Tibial nerve (tissue), 4 donors: ENCODE data around the gene CDK5RAP1. TPM values are rescaled to one million over a fixed set of nuclear protein-coding genes. Genes with fewer than 3 reads are reported as not detected.

ENCODE experiments used
- DNase-seq, 2 donors: peaks; one replicate each; pipeline ENCODE4 v3.0.0-alpha.2; 2019; ENCODE audit warnings: low spot score in 2 of 2
- H3K27ac ChIP-seq, 4 donors: fragments of 200-600 bp; sonication (generic) in 3 of 4; one replicate each; pipeline ENCODE4 v1.5.1; 2017 to 2019; ENCODE audit warnings: mild to moderate bottlenecking in 1 of 4
- H3K27me3 ChIP-seq, 2 donors: fragments of 200-600 bp; sonication (generic) in 1 of 2; one replicate each; pipeline versions ENCODE4 v1.5.1 to v1.6.0; 2017 to 2019
- H3K36me3 ChIP-seq, 3 donors: fragments of 200-600 bp; sonication (generic); one replicate each; pipeline ENCODE4 v1.5.1; 2018 to 2019
- H3K4me1 ChIP-seq, 4 donors: fragments of 200-600 bp; sonication (generic) in 3 of 4; one replicate each; pipeline ENCODE4 v1.5.1; 2017 to 2019
- H3K4me3 ChIP-seq, 4 donors: fragments of 200-600 bp; sonication (generic) in 3 of 4; one replicate each; pipeline ENCODE4 v1.5.1; 2017 to 2019; ENCODE audit warnings: mild to moderate bottlenecking in 1 of 4, moderate library complexity in 1 of 4
- H3K9me3 ChIP-seq, 4 donors: fragments of 200-600 bp; sonication (generic) in 3 of 4; one replicate each; pipeline ENCODE4 v1.5.1; 2017 to 2019
- CTCF ChIP-seq, 5 experiments: fragments of 200-600 bp in 3 of 5; fragments of 450-650 bp in 2 of 5; sonication (generic) in 3 of 5; IDR thresholded peaks; one replicate each; pipeline ENCODE4 v1.5.1; 2016 to 2019; ENCODE audit warnings: antibody characterized with exemption in 5 of 5, mild to moderate bottlenecking in 3 of 5, moderate library complexity in 2 of 5
- EP300 ChIP-seq, 2 donors: sonication (generic); formaldehyde crosslinking; IDR thresholded peaks; one replicate each; pipeline ENCODE4 v1.6.1; 2017; ENCODE audit warnings: antibody characterized with exemption in 2 of 2, mild to moderate bottlenecking in 1 of 2
- POLR2A ChIP-seq, 2 donors: fragments of 450-650 bp; IDR thresholded peaks; one replicate each; pipeline ENCODE4 v1.6.1; 2017; ENCODE audit warnings: antibody characterized with exemption in 2 of 2, mild to moderate bottlenecking in 2 of 2, moderate library complexity in 2 of 2
- WGBS, 2 donors: methylation state at CpG; one replicate each; pipeline ENCODE4 v1.1.5; 2018; 5-methylcytosine and 5-hydroxymethylcytosine counted together
- total RNA-seq, 4 donors: library from RNA; depleted of rRNA; stranded (reverse); fragments of >200 nt; gene quantifications; one replicate each; pipeline ENCODE4 v1.1.0, GENCODE V29; 2016

CDK5RAP1 gene
- total RNA-seq, 4 donors from 2014 or later: 29.5 to 36.7 (median 32.7) TPM

GRCh38 chr20:33388268-33388667 lies 13.1 kb downstream of the CDK5RAP1 start:
- TF ChIP-seq POLR2A (IDR thresholded peaks at IDR 0.05) (no peak), EP300 (IDR thresholded peaks at IDR 0.05) (no peak), CTCF (IDR thresholded peaks at IDR 0.05) (no peak)
- Histone ChIP-seq H3K4me1 (peaks cover 0 to 15% (median 0%) of the 10 kb centered on the region in 4 donors), H3K36me3 (peaks cover 3 to 81% (median 5%) of the 10 kb centered on the region in 3 donors), H3K9me3 (no peaks in the 10 kb centered on the region), H3K27me3 (no peaks in the 10 kb centered on the region), H3K27ac (no peak overlapping the region), H3K4me3 (no peak overlapping the region)
- no peak for DNase-seq
- WGBS, 2 donors: 94 to 97% methylated on average over 3 of the region's 3 CpGs

- DNase-seq: no peak
- Histone ChIP-seq H3K9me3 (no peaks in the 10 kb centered on the region), H3K27me3 (no peaks in the 10 kb centered on the region), H3K4me1 (peaks cover 0 to 9% (median 0%) of the 10 kb centered on the region in 4 donors), H3K4me3 (no peak overlapping the region), H3K36me3 (peaks cover 3 to 85% (median 5%) of the 10 kb centered on the region in 3 donors), H3K27ac (no peak overlapping the region)
- TF ChIP-seq EP300 (IDR thresholded peaks at IDR 0.05): no peak
- WGBS, 2 donors: 77 to 86% methylated on average over 7 of the region's 7 CpGs
Observed at GRCh38 chr20:33387177-33387576, 14.1 kb downstream of the CDK5RAP1 start.

- no peaks in the 10 kb centered on the region for H3K9me3 ChIP-seq
- WGBS, 2 donors: 94 to 100% methylated on average over 1 of the region's 1 CpG
- H3K4me1 ChIP-seq: peaks cover 0 to 4% (median 0%) of the 10 kb centered on the region in 4 donors
- no peak for DNase-seq
- H3K4me3 ChIP-seq: no peak overlapping the region
- H3K27ac ChIP-seq: no peak overlapping the region
- TF ChIP-seq POLR2A (IDR thresholded peaks at IDR 0.05): no peak
- no peaks in the 10 kb centered on the region for H3K27me3 ChIP-seq
- peaks cover 3 to 85% (median 5%) of the 10 kb centered on the region in 3 donors for H3K36me3 ChIP-seq
Observed at GRCh38 chr20:33386673-33387072, 14.6 kb downstream of the CDK5RAP1 start.

GRCh38 chr20:33377366-33377765 lies 24.0 kb downstream of the CDK5RAP1 start:
- Histone ChIP-seq H3K27me3 (no peaks in the 10 kb centered on the region), H3K36me3 (peaks cover 0 to 96% (median 0%) of the 10 kb centered on the region in 3 donors), H3K4me3 (no peak overlapping the region), H3K9me3 (no peaks in the 10 kb centered on the region), H3K27ac (no peak overlapping the region), H3K4me1 (no peaks in the 10 kb centered on the region)
- DNase-seq: no peak
- 92 to 97% methylated on average over 2 of the region's 2 CpGs for WGBS, 2 donors
- TF ChIP-seq EP300 (IDR thresholded peaks at IDR 0.05) (no peak), POLR2A (IDR thresholded peaks at IDR 0.05) (no peak), CTCF (IDR thresholded peaks at IDR 0.05) (no peak)

- no peak overlapping the region for H3K27ac ChIP-seq
- H3K4me1 ChIP-seq: no peaks in the 10 kb centered on the region
- no peak overlapping the region for H3K4me3 ChIP-seq
- H3K27me3 ChIP-seq: no peaks in the 10 kb centered on the region
- peaks cover 0 to 98% (median 0%) of the 10 kb centered on the region in 3 donors for H3K36me3 ChIP-seq
- DNase-seq: no peak
- no peaks in the 10 kb centered on the region for H3K9me3 ChIP-seq
- 94% methylated on average over 4 of the region's 4 CpGs for WGBS, 2 donors
- TF ChIP-seq EP300 (IDR thresholded peaks at IDR 0.05): no peak
- TF ChIP-seq POLR2A (IDR thresholded peaks at IDR 0.05): no peak
- TF ChIP-seq CTCF (IDR thresholded peaks at IDR 0.05): no peak
Observed at GRCh38 chr20:33373735-33374605, 27.3 kb downstream of the CDK5RAP1 start.

- Histone ChIP-seq H3K4me1 (no peaks in the 10 kb centered on the region), H3K36me3 (peaks cover 0 to 98% (median 0%) of the 10 kb centered on the region in 3 donors), H3K27me3 (no peaks in the 10 kb centered on the region), H3K4me3 (no peak overlapping the region), H3K27ac (no peak overlapping the region), H3K9me3 (no peaks in the 10 kb centered on the region)
- DNase-seq: no peak
- WGBS, 2 donors: 79 to 100% methylated on average over 2 to 4 of the region's 4 CpGs
- TF ChIP-seq EP300 (IDR thresholded peaks at IDR 0.05) (no peak), CTCF (IDR thresholded peaks at IDR 0.05) (no peak), POLR2A (IDR thresholded peaks at IDR 0.05) (no peak)
Observed at GRCh38 chr20:33372993-33373441, 28.3 kb downstream of the CDK5RAP1 start.
